ENCODE results near the gene SGK1. TPM values are rescaled to one million over a fixed set of nuclear protein-coding genes. Genes with fewer than 3 reads are reported as not detected.

Gene SGK1
- total RNA-seq, 1 donor from 2014 or later: 6.3 TPM

DNA sequence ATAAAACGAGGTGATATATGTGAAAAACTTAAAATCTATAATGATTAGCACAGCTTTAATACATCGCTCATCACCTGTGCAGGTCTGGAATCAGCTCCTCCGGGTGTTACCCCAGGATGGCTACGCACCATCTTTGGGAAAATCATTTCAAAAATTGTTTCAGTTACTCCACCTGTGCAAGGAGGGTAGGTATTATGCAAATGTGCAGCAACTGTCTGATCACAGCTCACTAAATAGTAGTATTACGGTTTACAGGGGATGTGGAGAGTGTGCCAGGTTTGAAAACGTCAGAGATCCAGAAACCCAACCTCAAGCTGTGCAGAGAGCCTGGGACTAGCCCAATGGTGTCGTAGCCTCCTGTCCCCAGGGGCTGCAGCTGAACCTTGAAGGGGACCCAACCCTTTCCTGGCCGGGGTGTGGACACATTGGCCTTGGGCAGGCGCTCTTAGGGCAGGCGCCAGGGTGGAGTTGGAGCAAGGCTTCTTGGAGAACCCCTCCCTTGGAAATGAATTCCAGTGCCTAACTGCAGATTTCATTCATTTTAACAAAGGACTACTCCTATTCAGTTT is 24.2 kb upstream of the SGK1 start:
- Mint-ChIP-seq H3K27ac (ENCODE audit: unreplicated experiment) (no peak overlapping the region), H3K27me3 (ENCODE audit: unreplicated experiment) (peaks cover 4% of the 10 kb centered on the region), H3K36me3 (ENCODE audit: unreplicated experiment) (no peaks in the 10 kb centered on the region), H3K9me3 (ENCODE audit: unreplicated experiment) (no peaks in the 10 kb centered on the region), H3K4me1 (ENCODE audit: low read depth, unreplicated experiment) (no peaks in the 10 kb centered on the region), H3K4me3 (ENCODE audit: unreplicated experiment) (no peak overlapping the region)
- DNase-seq: no peak
- TF ChIP-seq, protein P1, sequence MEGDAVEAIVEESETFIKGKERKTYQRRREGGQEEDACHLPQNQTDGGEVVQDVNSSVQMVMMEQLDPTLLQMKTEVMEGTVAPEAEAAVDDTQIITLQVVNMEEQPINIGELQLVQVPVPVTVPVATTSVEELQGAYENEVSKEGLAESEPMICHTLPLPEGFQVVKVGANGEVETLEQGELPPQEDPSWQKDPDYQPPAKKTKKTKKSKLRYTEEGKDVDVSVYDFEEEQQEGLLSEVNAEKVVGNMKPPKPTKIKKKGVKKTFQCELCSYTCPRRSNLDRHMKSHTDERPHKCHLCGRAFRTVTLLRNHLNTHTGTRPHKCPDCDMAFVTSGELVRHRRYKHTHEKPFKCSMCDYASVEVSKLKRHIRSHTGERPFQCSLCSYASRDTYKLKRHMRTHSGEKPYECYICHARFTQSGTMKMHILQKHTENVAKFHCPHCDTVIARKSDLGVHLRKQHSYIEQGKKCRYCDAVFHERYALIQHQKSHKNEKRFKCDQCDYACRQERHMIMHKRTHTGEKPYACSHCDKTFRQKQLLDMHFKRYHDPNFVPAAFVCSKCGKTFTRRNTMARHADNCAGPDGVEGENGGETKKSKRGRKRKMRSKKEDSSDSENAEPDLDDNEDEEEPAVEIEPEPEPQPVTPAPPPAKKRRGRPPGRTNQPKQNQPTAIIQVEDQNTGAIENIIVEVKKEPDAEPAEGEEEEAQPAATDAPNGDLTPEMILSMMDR (IDR thresholded peaks at IDR 0.05; ENCODE audit: partially characterized antibody, unreplicated experiment): no peak

DNA sequence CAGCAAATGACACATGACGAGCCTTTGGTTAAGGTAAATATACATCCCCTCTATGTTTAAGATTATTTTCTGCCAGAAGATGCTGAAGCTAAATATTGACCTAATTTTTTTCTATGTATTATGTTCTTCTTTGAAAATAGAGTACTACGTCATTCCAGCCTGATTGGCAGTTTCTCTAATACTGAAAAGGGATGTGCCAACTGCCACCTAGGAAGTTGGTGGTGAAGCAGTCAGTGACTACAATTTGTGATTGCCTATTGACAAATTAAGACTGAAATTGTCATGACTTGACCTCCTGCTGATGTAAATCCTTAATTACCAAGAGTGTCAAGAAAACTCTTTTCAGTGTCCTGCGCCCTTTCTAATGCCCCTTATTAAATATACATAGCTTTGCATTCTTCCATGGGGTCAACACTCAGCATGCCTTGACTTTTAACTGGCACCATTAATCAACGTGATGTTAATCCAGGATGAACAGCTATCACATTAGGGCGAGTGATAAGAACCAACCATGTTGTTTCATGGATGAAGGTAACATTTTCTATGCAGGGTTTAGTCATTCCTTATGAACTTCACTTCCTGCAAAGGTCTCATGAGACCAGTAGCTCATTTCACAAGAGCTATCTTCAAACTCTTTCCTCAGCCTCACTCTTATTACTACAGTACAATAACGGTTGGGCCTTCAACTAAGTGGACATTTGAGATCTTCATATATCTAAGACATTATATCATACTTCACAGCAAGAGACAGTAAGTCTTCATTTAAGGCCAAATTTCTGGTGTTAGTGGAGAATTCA is 22.5 kb upstream of the SGK1 start:
- DNase-seq: no peak
- no peaks in the 10 kb centered on the region for H3K9me3 Mint-ChIP-seq (ENCODE audit: unreplicated experiment)
- no peak overlapping the region for H3K27ac Mint-ChIP-seq (ENCODE audit: unreplicated experiment)
- TF ChIP-seq, protein P1 (IDR thresholded peaks at IDR 0.05; ENCODE audit: partially characterized antibody, unreplicated experiment): no peak
- no peaks in the 10 kb centered on the region for H3K27me3 Mint-ChIP-seq (ENCODE audit: unreplicated experiment)
- H3K36me3 Mint-ChIP-seq (ENCODE audit: unreplicated experiment): no peaks in the 10 kb centered on the region
- no peaks in the 10 kb centered on the region for H3K4me1 Mint-ChIP-seq (ENCODE audit: low read depth, unreplicated experiment)
- no peak overlapping the region for H3K4me3 Mint-ChIP-seq (ENCODE audit: unreplicated experiment)

DNA sequence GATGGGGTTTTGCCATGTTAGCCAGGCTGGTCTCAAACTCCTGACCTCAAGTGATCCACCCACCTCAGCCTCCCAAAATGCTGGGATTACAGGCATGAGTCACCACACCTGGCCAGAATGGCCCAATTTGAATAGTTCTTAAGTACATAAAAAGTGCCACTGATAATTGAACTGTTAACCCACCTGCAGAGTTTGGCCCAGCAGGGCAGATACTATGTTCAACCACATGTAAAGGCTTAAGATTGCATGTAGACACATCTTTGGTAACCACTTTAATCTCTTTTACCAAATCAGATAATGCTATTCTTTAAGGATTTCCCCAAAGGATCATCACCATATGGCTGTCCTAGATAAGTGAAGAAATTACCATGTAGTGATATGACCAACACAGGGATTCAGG is 21.3 kb upstream of the SGK1 start:
- H3K4me3 Mint-ChIP-seq (ENCODE audit: unreplicated experiment): no peak overlapping the region
- H3K27me3 Mint-ChIP-seq (ENCODE audit: unreplicated experiment): no peaks in the 10 kb centered on the region
- TF ChIP-seq, protein P1 (IDR thresholded peaks at IDR 0.05; ENCODE audit: partially characterized antibody, unreplicated experiment): no peak
- no peak for DNase-seq
- no peak overlapping the region for H3K27ac Mint-ChIP-seq (ENCODE audit: unreplicated experiment)
- H3K9me3 Mint-ChIP-seq (ENCODE audit: unreplicated experiment): no peaks in the 10 kb centered on the region
- H3K4me1 Mint-ChIP-seq (ENCODE audit: low read depth, unreplicated experiment): no peaks in the 10 kb centered on the region
- H3K36me3 Mint-ChIP-seq (ENCODE audit: unreplicated experiment): no peaks in the 10 kb centered on the region

DNA sequence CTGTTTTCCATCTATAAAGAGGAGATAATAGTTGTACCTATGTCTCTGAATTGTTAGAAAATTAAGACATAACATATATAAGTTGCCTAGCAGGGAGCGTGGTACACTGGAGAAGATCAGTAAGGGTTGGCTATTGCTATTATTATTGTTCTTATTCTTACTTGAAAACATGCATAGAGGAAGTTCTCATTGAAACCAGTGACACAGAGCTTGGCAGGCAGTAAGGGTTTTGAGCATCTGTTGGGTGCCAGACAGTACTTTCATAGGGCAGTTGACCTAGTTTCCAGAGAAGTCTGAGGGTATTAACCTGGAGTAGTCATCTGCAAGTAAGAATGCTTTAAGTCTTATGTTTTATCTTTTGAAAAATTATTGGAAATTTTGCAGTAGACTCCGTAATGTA is 13.3 kb upstream of the SGK1 start:
- H3K4me1 Mint-ChIP-seq (ENCODE audit: low read depth, unreplicated experiment): peaks cover 3% of the 10 kb centered on the region
- no peaks in the 10 kb centered on the region for H3K9me3 Mint-ChIP-seq (ENCODE audit: unreplicated experiment)
- DNase-seq: no peak
- H3K27ac Mint-ChIP-seq (ENCODE audit: unreplicated experiment): no peak overlapping the region
- no peak overlapping the region for H3K4me3 Mint-ChIP-seq (ENCODE audit: unreplicated experiment)
- TF ChIP-seq, protein P1 (IDR thresholded peaks at IDR 0.05; ENCODE audit: partially characterized antibody, unreplicated experiment): no peak
- no peaks in the 10 kb centered on the region for H3K36me3 Mint-ChIP-seq (ENCODE audit: unreplicated experiment)
- H3K27me3 Mint-ChIP-seq (ENCODE audit: unreplicated experiment): peaks cover 3% of the 10 kb centered on the region

DNA sequence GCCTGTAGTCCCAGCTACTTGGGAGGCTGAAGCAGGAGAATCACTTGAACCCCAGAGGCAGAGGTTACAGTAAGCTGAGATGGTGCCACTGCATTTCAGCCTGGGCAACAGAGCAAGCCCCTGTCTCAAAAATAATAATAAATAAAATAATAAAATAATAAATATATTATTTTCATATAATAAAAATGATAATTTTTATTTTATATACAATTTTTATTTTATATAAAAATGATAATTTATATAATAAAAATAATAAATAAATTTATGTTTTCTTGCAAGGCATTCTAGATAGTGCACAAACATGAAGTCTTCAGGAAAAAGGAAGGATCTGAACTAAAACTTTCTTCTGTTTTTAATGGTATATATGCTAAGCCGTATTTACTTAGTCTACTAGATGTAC is 12.6 kb upstream of the SGK1 start:
- H3K9me3 Mint-ChIP-seq (ENCODE audit: unreplicated experiment): no peaks in the 10 kb centered on the region
- no peaks in the 10 kb centered on the region for H3K36me3 Mint-ChIP-seq (ENCODE audit: unreplicated experiment)
- peaks cover 3% of the 10 kb centered on the region for H3K27me3 Mint-ChIP-seq (ENCODE audit: unreplicated experiment)
- TF ChIP-seq, protein P1 (IDR thresholded peaks at IDR 0.05; ENCODE audit: partially characterized antibody, unreplicated experiment): no peak
- H3K4me1 Mint-ChIP-seq (ENCODE audit: low read depth, unreplicated experiment): peaks cover 3% of the 10 kb centered on the region
- H3K4me3 Mint-ChIP-seq (ENCODE audit: unreplicated experiment): no peak overlapping the region
- H3K27ac Mint-ChIP-seq (ENCODE audit: unreplicated experiment): no peak overlapping the region
- DNase-seq: no peak
